HG03280 (cell line): ENCODE data around the gene MTURN.
"Not testable (repeated sequence)": the region's sequence is repeated elsewhere in the genome, so short reads cannot be mapped to it uniquely, and the experiment has no call there.

Experiments
- ATAC-seq: cut with Tn5 transposase; IDR thresholded peaks from one replicate; pipeline ENCODE4 v1.9.1; 2021; ENCODE audit warnings: mild to moderate bottlenecking, moderate library complexity; ENCODE audit not compliant: unreplicated experiment

MTURN gene

GRCh38 chr7:30177186-30177585 is 42.4 kb downstream of the MTURN start:
- no peak for ATAC-seq

DNA sequence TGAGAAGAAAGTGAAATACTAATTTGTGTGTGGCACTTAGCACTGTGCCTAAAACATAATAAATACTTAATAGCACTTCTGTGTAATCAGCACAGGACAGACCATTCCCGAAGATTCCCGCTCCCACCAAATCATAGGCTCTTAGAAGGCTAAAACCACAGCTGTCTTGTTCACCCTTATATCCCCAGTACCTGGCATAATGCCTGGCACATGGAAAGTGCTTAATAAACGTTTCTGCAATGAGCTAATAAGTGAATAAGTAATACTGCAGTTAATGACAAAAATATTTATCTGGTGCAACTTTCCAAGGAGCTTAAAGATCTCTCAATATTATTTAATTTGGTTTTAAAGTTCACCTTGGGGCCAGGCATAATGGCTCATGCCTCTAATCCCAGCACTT is 43.2 kb downstream of the MTURN start:
- no peak for ATAC-seq

DNA sequence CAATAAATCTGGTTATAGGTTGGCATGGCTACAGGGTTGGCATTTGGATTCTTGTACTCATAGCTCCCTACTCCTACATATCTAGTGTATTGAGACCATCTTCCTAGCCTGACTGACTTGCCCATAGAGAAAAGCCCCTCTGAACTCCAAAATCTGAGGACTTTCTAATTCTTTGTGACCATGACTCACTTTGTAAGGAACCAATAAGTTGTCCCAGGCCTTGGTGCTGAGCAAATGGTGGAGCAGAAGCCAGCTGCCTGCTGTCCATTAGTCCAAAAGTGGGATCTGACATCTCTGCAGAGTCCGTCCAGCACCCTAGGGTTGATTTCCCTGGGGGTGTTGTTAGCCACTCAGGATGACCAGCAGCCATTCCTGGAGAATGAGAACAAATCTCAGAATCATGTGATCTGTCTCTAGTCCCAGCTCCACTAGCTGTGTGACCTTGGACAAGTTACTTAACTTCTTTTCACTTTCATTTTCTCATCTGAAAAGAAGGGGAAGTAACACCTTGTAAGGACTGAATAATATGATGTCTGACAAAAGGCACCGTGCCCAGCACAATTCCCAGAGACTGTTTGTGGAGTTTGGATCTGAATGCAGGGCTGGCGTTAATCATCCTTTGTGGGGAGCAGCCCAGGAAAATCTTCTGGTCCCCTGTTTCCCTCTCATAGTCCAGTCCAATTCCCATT is 44.1 kb downstream of the MTURN start:
- ATAC-seq: peak; percentile 87

- no peak for ATAC-seq
Measured at GRCh38 chr7:30180718-30181117, 45.9 kb downstream of the MTURN start.

DNA sequence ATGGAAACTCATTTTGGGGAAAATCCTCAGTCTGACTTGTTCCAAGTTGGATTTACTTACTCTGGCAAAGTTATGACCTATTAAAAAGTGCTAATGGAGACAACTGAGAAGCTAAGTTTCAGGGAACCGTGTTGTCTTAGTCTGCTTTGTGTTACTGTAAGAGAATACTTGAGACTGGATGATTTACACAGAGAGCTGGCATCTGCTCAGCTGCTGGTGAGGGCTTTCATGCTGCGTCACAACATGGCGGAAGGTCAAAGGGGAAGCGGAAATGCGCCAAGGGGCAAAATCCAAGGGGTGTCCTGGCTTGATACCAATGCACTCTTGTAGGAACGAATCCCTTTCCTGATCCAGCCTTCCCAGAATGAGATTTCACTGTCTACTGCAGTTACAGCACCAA is 46.4 kb downstream of the MTURN start:
- no peak for ATAC-seq

DNA sequence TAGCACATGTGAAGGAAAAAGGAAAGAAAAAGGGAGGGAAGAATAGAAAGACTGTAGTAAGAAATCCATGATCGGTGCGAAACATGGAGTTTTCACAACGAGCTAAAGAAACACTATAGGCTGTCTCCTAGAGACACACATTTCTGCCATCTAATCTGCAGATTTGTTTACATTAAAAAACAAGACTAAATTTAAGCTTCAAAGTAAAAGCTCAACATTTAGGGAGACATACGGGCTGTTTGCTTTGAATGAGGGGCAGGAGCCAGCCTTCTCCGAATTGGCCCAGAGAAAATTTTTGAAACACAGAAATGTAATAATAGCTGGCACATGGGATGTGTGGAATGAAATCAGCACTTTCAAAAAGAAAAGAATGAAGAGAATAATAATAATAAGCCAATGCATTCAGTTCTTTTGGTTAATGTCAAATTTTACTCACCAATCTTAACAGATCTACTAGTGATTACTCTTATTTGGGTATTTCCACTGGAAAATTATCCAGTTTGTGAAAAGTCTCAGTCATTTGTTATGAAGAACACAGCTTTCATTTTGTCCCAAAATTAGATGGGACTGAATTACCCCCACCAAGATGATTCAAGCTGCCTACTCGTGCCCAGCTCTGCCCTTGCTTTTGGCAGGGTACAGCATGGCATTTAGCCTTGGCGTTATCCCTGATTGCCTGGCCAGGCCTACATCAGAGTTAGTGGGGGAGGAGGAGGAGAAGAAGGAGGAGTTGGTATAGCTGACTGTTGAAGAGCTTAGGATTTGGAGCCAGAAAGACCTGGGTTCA is 47.1 kb downstream of the MTURN start:
- no peak for ATAC-seq

DNA sequence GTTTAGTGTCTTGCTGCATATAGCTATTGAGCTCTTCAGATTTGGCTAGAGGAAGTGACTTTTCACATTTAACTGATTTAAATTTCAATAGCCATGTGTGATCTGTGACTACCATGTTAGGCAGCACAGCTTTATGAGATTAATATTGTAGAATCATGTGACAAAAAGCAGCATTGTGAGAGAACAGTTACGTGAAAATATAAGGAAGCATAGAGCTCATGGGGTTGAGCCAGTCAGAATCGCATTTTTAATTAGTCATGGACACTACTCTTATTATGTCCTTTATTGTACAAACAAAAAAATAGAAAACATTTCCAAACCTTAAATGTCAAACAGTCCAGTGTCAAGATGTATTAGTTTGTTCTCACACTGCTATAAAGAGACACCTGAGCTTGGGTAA is 48.0 kb downstream of the MTURN start:
- no peak for ATAC-seq

DNA sequence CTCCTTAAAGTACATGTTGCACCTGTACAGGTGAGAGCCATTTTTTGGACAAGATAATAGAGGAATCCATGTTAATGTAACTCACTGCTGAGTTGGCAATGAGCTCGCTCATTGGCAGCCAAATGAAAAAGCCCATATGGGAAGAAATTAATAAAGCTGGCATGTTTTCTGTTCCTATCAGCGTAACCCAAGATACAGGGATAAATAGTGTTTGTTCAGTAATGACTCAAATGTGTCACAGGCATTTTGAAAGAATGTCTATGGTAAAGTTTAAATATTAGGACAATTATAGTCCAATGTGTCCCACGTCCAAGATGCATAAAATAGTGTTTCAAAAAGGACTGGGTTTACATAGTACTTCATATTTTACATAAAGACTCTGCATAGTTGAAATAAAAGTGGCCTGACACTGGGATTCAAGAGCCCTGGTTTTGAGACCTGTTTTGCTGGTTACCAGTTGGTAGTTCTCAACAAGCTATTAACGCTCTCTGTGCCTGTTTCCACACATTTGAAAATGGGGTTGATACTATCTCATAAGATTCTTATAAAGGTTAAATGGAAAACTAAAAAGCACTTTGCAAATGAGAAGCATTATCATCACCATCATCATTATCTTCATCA is 49.1 kb downstream of the MTURN start:
- ATAC-seq: no peak

DNA sequence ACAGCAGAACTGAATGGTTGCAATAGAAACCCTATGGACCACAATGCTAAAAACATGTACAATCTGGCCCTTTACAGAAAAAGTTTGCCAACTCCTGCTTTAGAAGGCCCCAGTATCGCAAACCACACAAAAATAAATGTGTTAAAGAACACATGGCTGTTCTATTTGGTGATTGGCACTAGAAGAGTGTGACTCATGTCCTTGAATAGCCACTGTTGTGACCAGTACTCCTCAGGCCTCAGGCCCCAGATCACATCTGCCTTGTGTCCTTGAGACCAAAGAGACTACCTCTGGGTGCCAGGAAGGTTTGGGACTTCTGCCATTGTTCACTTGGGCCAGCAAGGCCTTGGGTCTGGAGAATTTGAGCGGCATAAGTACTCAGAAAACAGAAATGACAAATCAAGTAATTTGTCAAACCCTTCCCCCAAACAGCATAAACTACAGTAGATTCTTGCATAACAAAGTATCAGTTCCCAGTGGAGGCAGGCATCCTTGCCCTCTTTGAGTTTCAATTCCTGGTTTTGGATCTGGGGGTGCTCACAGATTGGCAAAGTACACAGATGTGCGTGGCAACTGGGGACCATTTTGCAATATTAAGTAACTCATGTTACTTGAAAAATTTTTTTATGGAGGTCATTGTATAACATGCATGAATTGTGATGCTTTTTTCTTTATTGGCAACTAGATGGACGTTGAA is 50.2 kb downstream of the MTURN start:
- no peak for ATAC-seq

- no peak for ATAC-seq
Measured at GRCh38 chr7:30185496-30185895, 50.7 kb downstream of the MTURN start.

DNA sequence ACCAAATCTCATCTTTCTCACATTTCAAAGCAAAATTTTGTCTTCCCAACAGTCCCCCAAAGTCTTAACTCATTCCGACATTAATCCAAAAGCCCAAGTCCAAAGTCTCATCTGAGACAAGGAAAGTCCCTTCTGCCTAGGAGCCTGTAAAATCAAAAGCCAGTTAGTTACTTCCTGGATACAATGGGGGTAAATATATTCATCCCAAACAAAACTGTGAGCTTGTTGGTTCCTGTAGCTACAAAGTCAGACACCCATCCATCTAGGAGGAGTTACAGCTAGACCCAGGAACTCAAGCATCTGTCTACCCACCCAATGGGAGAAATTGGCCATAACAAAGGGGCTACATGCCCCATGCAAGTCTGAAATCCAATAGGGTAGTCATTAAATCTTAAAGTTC is 51.9 kb downstream of the MTURN start:
- no peak for ATAC-seq

GRCh38 chr7:30187513-30187912 is 52.7 kb downstream of the MTURN start:
- no peak for ATAC-seq

- ATAC-seq: not testable (repeated sequence)
Measured at GRCh38 chr7:30188381-30188780, 53.6 kb downstream of the MTURN start.

DNA sequence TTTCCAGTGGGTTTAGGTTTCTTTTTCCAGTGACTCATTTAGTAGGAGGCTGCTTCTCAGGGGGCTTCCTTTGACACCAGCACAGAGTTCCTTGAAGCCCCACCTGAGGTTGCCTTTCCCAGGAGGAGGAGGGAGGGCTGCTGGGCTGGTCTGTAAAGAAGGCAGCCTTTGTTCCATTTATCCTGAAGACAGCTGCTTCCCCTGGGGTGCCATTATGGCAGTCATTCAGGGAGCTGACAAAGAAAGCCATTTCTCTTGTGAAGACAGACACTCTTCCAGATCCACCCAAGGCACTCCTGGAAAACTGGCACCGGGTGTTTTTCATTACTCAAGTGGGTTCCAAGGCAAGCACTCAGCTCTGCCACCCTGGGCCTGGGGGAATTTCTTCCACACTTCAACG is 54.0 kb downstream of the MTURN start:
- ATAC-seq: no peak

GRCh38 chr7:30191809-30192208 is 57.0 kb downstream of the MTURN start:
- ATAC-seq: no peak

DNA sequence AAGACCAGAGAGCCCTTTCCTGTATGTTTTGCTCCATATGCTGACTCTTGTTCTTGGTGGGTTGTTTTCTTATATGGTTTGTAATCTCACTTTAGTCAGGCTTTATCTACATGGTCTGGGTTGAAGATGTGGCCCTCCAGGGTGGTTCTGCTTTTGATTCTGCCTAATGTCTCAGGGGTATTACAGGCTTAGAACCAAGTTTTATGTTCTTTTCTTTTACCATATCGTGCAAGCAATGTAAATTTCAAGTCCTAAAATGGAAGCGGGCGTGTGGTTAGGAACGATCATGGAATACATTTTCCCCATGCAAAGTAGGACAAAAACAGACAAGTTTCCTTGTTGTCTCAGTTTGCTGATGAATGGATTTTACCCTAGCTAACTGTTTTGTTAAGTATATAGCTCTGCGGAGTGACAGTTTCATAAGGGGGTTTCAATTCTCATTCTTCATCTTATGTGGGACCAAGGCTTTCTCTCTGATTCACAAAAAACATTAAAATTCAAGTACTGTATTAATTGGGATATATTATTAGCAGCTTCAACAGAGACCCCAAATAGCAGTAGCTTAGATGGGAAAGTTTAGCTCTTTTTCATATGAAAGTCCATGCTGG is 58.7 kb downstream of the MTURN start:
- ATAC-seq: no peak

GRCh38 chr7:30196408-30196807 is 61.6 kb downstream of the MTURN start:
- ATAC-seq: no peak

- ATAC-seq: no peak
Measured at GRCh38 chr7:30197438-30197837, 62.7 kb downstream of the MTURN start.

DNA sequence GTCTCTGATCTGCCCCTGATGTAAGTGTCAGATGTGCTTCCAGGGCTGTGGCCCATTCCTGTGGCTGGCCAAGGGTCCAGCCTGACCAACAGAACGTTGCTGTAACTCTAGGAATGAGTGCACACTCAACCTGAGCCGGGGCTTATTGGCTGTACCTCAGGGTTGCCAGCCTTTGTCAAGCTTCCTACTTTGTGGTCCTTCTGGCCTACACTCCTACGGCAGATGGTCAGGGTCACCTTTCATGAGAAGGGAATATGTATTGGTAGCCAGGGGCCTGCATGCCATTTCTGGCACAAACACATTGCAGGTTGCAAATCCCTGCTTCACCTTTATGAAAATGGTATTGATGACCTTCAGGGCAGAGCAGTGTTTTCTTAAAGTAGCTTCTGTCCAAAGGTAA is 64.5 kb downstream of the MTURN start:
- no peak for ATAC-seq

DNA sequence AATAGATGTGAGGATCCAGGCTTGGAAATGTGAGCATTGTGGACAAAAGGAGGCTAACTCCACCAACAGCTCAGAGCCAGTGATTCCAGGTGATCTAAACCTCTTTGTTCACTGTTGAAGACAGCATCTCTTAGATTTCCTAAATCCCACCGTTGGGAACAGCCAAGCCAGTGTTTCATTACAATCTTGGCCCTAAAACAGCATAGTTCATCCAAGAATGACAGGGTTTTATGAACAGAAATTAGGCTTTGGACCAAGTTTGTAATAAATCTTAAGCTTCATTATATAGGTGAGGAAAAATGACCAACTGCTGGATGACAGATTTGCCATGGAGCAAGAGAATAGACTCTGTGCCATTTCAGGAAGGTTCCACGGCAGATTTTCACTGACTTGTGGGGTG is 65.8 kb downstream of the MTURN start:
- no peak for ATAC-seq

DNA sequence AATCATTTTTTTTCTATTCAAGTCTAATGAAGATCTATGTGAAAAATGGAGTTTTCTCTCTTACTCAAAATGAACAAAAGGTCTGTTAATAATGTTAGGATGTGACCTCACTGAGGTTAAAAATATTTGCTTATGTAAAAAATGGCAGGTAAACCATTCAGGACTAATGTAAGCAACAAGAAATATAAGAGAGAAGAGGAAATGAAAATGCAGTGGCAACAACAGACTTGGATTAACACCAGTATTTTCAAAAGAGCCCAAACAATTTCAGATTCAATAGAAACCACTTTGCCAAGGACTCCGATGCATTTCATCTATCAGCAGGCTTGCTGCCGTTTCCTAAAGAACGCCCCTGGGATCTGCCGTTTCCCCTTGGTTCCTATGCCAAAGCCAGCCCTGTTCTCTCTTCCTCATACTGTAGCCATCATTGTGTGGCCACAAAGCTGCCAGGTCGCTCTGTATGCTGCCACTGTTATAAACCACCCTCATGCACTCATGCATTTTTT is 66.4 kb downstream of the MTURN start:
- ATAC-seq: peak; percentile 75
